GM12875 (cell line): ENCODE data around the gene MYO6.

ENCODE experiments used
- H3K4me3 ChIP-seq: one replicate; pipeline ENCODE4 v1.5.1; 2011; ENCODE audit warnings: low read depth, low read length, control low read depth
- CTCF ChIP-seq: IDR thresholded peaks from 2 replicates; pipeline ENCODE4 v1.5.1; 2011; ENCODE audit warnings: low read depth, mild to moderate bottlenecking, control low read depth, inconsistent platforms, low read length, moderate library complexity, borderline replicate concordance; ENCODE audit not compliant: insufficient read depth

Gene MYO6

GRCh38 chr6:75842191-75842590 lies 93.2 kb downstream of the MYO6 start:
- H3K4me3 ChIP-seq: no peak overlapping the region
- no peak for TF ChIP-seq CTCF

- no peak overlapping the region for H3K4me3 ChIP-seq
- no peak for TF ChIP-seq CTCF
Measured at GRCh38 chr6:75842732-75843131, 93.7 kb downstream of the MYO6 start.

- H3K4me3 ChIP-seq: no peak overlapping the region
- TF ChIP-seq CTCF: no peak
Measured at GRCh38 chr6:75843396-75843795, 94.4 kb downstream of the MYO6 start.

- no peak for TF ChIP-seq CTCF
- H3K4me3 ChIP-seq: no peak overlapping the region
Measured at GRCh38 chr6:75848274-75848673, 99.2 kb downstream of the MYO6 start.

GRCh38 chr6:75849329-75850025 lies 100.4 kb downstream of the MYO6 start:
- no peak for TF ChIP-seq CTCF
- H3K4me3 ChIP-seq: no peak overlapping the region

GRCh38 chr6:75850026-75850833 lies 101.2 kb downstream of the MYO6 start:
- H3K4me3 ChIP-seq: no peak overlapping the region
- TF ChIP-seq CTCF: no peak

GRCh38 chr6:75852721-75853120 lies 103.7 kb downstream of the MYO6 start:
- TF ChIP-seq CTCF: no peak
- no peak overlapping the region for H3K4me3 ChIP-seq
